ENCODE data around the gene SUDS3. TPM values are rescaled to one million over a fixed set of nuclear protein-coding genes. Genes with fewer than 3 reads are reported as not detected.

The SUDS3 gene, protein sequence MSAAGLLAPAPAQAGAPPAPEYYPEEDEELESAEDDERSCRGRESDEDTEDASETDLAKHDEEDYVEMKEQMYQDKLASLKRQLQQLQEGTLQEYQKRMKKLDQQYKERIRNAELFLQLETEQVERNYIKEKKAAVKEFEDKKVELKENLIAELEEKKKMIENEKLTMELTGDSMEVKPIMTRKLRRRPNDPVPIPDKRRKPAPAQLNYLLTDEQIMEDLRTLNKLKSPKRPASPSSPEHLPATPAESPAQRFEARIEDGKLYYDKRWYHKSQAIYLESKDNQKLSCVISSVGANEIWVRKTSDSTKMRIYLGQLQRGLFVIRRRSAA
- total RNA-seq (10 to 100 TPM; 17.4 to 22.8 TPM), polyA plus RNA-seq (1 to 10 TPM; 6.7 to 7.2 TPM)

DNA sequence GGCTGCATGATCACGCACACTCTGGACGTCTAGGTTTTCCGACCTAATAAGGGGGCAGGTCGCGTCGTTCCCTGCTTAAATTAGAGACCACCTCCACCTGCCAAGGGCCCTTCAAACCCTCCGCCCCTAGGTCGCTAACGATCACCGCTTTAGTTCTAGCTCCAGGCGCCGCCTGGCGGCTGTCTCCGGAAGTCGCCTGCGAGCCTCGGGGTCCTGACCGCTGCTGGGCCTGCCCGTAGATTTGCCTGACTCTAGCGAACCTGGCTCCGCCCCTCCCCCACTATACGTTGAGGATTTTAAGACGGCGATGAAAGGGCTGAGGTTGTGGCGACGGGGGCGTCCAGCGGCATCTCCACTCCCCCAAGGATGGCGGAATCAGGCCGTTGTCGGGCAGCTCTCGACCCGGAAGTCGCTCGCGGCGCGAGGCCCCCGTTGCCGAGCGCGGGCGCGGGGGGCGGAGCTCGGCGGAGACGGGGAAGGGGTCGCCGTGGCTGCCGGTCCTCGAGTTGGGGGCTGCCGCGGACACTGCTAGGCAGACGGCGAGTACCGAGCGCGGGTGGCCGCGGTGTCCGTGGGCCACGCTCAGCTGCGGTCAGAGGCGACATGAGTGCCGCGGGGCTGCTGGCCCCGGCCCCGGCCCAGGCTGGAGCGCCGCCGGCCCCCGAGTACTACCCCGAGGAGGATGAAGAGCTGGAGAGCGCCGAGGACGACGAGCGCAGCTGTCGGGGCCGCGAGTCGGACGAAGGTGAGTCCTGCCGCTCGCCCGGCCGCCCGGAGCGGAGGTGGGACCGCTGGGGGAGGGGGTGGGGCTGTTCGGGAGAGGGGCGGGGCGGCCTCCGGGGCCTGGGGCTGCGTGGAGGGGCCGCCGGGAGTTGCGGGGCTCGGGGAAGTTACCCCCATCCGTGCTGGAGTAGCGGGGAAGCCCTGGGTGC is at the start of gene SUDS3:
TSS of gene SUDS3 (plus strand) at position 467 of the 932 bp plus-strand sequence. CDS start at position 604, 137 bp downstream.
- Histone ChIP-seq H3K4me3 (ENCODE audit: low read depth in 1 of 3, low read length in 3 of 3) (peak within 1 kb of the TSS; percentile 45 to 100 (median 83)), H3K36me3 (ENCODE audit: control insufficient read depth in 4 of 4, insufficient read depth in 3 of 4, low read depth in 1 of 4, low read length in 3 of 4) (peaks cover 2 to 14% (median 11%) of the 10 kb centered on the region in 4 donors), H3K9ac (ENCODE audit: low read depth in 1 of 2, low read length in 2 of 2) (peak within 1 kb of the TSS; percentile 83 to 86), H3K4me1 (ENCODE audit: control insufficient read depth in 4 of 4, insufficient read depth in 4 of 4, low read length in 3 of 4) (peaks cover 2 to 41% (median 23%) of the 10 kb centered on the region in 4 donors), H3K9me3 (ENCODE audit: control insufficient read depth in 4 of 4, low read length in 3 of 4) (no peaks in the 10 kb centered on the region), H3K27ac (ENCODE audit: low read depth in 1 of 2, low read length in 2 of 2) (peak within 1 kb of the TSS; percentile 98), H3K27me3 (ENCODE audit: control insufficient read depth in 4 of 4, insufficient read depth in 4 of 4, low read length in 3 of 4) (no peaks in the 10 kb centered on the region)
- TF ChIP-seq, protein P1, sequence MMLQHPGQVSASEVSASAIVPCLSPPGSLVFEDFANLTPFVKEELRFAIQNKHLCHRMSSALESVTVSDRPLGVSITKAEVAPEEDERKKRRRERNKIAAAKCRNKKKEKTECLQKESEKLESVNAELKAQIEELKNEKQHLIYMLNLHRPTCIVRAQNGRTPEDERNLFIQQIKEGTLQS (IDR thresholded peaks at IDR 0.05): no peak
- TF ChIP-seq HNF4G (IDR thresholded peaks at IDR 0.05): no peak
- peak; percentile 27 for TF ChIP-seq SP1 (IDR thresholded peaks at IDR 0.05)
- TF ChIP-seq, protein P2, sequence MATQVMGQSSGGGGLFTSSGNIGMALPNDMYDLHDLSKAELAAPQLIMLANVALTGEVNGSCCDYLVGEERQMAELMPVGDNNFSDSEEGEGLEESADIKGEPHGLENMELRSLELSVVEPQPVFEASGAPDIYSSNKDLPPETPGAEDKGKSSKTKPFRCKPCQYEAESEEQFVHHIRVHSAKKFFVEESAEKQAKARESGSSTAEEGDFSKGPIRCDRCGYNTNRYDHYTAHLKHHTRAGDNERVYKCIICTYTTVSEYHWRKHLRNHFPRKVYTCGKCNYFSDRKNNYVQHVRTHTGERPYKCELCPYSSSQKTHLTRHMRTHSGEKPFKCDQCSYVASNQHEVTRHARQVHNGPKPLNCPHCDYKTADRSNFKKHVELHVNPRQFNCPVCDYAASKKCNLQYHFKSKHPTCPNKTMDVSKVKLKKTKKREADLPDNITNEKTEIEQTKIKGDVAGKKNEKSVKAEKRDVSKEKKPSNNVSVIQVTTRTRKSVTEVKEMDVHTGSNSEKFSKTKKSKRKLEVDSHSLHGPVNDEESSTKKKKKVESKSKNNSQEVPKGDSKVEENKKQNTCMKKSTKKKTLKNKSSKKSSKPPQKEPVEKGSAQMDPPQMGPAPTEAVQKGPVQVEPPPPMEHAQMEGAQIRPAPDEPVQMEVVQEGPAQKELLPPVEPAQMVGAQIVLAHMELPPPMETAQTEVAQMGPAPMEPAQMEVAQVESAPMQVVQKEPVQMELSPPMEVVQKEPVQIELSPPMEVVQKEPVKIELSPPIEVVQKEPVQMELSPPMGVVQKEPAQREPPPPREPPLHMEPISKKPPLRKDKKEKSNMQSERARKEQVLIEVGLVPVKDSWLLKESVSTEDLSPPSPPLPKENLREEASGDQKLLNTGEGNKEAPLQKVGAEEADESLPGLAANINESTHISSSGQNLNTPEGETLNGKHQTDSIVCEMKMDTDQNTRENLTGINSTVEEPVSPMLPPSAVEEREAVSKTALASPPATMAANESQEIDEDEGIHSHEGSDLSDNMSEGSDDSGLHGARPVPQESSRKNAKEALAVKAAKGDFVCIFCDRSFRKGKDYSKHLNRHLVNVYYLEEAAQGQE (IDR thresholded peaks at IDR 0.05): peak; percentile 21
- TF ChIP-seq JUND (IDR thresholded peaks at IDR 0.05): no peak
- no peak for TF ChIP-seq FOXA1 (IDR thresholded peaks at IDR 0.05)
- TF ChIP-seq NR2F2 (IDR thresholded peaks at IDR 0.05): peak; percentile 51
- TF ChIP-seq, protein P3, sequence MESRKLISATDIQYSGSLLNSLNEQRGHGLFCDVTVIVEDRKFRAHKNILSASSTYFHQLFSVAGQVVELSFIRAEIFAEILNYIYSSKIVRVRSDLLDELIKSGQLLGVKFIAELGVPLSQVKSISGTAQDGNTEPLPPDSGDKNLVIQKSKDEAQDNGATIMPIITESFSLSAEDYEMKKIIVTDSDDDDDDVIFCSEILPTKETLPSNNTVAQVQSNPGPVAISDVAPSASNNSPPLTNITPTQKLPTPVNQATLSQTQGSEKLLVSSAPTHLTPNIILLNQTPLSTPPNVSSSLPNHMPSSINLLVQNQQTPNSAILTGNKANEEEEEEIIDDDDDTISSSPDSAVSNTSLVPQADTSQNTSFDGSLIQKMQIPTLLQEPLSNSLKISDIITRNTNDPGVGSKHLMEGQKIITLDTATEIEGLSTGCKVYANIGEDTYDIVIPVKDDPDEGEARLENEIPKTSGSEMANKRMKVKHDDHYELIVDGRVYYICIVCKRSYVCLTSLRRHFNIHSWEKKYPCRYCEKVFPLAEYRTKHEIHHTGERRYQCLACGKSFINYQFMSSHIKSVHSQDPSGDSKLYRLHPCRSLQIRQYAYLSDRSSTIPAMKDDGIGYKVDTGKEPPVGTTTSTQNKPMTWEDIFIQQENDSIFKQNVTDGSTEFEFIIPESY (IDR thresholded peaks at IDR 0.05): peak; percentile 15
- TF ChIP-seq RAD21 (IDR thresholded peaks at IDR 0.05): peak; percentile 91 to 92
- TF ChIP-seq, protein P4, sequence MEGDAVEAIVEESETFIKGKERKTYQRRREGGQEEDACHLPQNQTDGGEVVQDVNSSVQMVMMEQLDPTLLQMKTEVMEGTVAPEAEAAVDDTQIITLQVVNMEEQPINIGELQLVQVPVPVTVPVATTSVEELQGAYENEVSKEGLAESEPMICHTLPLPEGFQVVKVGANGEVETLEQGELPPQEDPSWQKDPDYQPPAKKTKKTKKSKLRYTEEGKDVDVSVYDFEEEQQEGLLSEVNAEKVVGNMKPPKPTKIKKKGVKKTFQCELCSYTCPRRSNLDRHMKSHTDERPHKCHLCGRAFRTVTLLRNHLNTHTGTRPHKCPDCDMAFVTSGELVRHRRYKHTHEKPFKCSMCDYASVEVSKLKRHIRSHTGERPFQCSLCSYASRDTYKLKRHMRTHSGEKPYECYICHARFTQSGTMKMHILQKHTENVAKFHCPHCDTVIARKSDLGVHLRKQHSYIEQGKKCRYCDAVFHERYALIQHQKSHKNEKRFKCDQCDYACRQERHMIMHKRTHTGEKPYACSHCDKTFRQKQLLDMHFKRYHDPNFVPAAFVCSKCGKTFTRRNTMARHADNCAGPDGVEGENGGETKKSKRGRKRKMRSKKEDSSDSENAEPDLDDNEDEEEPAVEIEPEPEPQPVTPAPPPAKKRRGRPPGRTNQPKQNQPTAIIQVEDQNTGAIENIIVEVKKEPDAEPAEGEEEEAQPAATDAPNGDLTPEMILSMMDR (IDR thresholded peaks at IDR 0.05; ENCODE audit: low read depth, low read length, missing input control): peak; percentile 96
- no peak for TF ChIP-seq TAF1 (conservative IDR thresholded peaks at IDR 0.05)
- TF ChIP-seq, protein P5, sequence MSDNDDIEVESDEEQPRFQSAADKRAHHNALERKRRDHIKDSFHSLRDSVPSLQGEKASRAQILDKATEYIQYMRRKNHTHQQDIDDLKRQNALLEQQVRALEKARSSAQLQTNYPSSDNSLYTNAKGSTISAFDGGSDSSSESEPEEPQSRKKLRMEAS (IDR thresholded peaks at IDR 0.05): peak; percentile 44
- TF ChIP-seq HNF4A (conservative IDR thresholded peaks at IDR 0.05): no peak
- peak; percentile 27 to 48 for TF ChIP-seq RXRA (IDR thresholded peaks at IDR 0.05)
- TF ChIP-seq GABPA (IDR thresholded peaks at IDR 0.05 in 1 of 2, conservative IDR thresholded peaks at IDR 0.05 in 1 of 2): peak in 1 of 2 donors; percentile 78
- no peak for TF ChIP-seq FOXA2 (IDR thresholded peaks at IDR 0.05)
- no peak for TF ChIP-seq EGR1 (IDR thresholded peaks at IDR 0.05; ENCODE audit: low read depth in 2 of 2)
- peak; percentile 41 for TF ChIP-seq YY1 (IDR thresholded peaks at IDR 0.05)
- WGBS: under 1% methylated on average over 102 of the region's 102 CpGs
- peak; percentile 97 for DNase-seq (ENCODE audit: low spot score)
